ENCODE measurements around the gene EXD2. TPM values are rescaled to one million over a fixed set of nuclear protein-coding genes. Genes with fewer than 3 reads are reported as not detected.

Gene EXD2
- total and polyA plus RNA-seq, 10 of the 15 experiments (the other 5 are each of a cell fraction or from before 2014, with no cell fraction given): 1.0 to 12.4 (median 4.6) TPM

- TF ChIP-seq MXI1 (IDR thresholded peaks at IDR 0.05; ENCODE audit: low read depth, low read length): 0 out of 2 replicates have a peak, but pooled peaks have one; percentile 51
- 0 out of 2 replicates have a peak, but pooled peaks have one; percentile 12 for TF ChIP-seq PAX5 (IDR thresholded peaks at IDR 0.05; ENCODE audit: borderline replicate concordance, low read depth, low read length)
- peak; percentile 89 for TF ChIP-seq YY1 (IDR thresholded peaks at IDR 0.05; ENCODE audit: low read depth, low read length)
- peak; percentile 31; the same call in 1 of the 2 replicates for TF ChIP-seq MAX (IDR thresholded peaks at IDR 0.05; ENCODE audit: low read depth, low read length)
- peak; percentile 52; the same call in 1 of the 2 replicates for TF ChIP-seq NR2C1 (IDR thresholded peaks at IDR 0.05)
- TF ChIP-seq CBX5 (IDR thresholded peaks at IDR 0.05; ENCODE audit: low read depth): peak; percentile 81
- peak; percentile 52; the same call in 1 of the 2 replicates for TF ChIP-seq RB1 (IDR thresholded peaks at IDR 0.05; ENCODE audit: borderline replicate concordance)
- TF ChIP-seq SIX5 (IDR thresholded peaks at IDR 0.05; ENCODE audit: low read depth, low read length, severe bottlenecking): peak; percentile 32
- peak; percentile 61 for TF ChIP-seq NBN (IDR thresholded peaks at IDR 0.05)
- no peak for TF ChIP-seq KDM1A (IDR thresholded peaks at IDR 0.05; ENCODE audit: borderline replicate concordance)
- TF ChIP-seq ZNF687 (IDR thresholded peaks at IDR 0.05): peak; percentile 50; the same call in 1 of the 2 replicates
- peak; percentile 77; the same call in 1 of the 2 replicates for TF ChIP-seq NR2F1 (conservative IDR thresholded peaks at IDR 0.05)
- TF ChIP-seq GATAD2B (conservative IDR thresholded peaks at IDR 0.05; ENCODE audit: low read depth): peak; percentile 95
- TF ChIP-seq ZNF384 (IDR thresholded peaks at IDR 0.05; ENCODE audit: borderline replicate concordance, low read depth, low read length): no peak
- 0 out of 2 replicates have a peak, but pooled peaks have one; percentile 40 for TF ChIP-seq POLR2AphosphoS2 (IDR thresholded peaks at IDR 0.05; ENCODE audit: low read depth, low read length)
- TF ChIP-seq RFX5 (IDR thresholded peaks at IDR 0.05; ENCODE audit: low read depth, low read length): peak; percentile 87
- TF ChIP-seq DPF2 (IDR thresholded peaks at IDR 0.05): peak; percentile 88
- TF ChIP-seq CHD2 (IDR thresholded peaks at IDR 0.05; ENCODE audit: borderline replicate concordance, low read depth, low read length): peak; percentile 38
- peak; percentile 68 for TF ChIP-seq ZSCAN29 (IDR thresholded peaks at IDR 0.05)
- TF ChIP-seq E2F4 (IDR thresholded peaks at IDR 0.05; ENCODE audit: low read depth, low read length): 0 out of 2 replicates have a peak, but pooled peaks have one; percentile 28
- TF ChIP-seq TCF12 (IDR thresholded peaks at IDR 0.05; ENCODE audit: low read depth, low read length): peak; percentile 90
- TF ChIP-seq ZNF217 (IDR thresholded peaks at IDR 0.05): 0 out of 2 replicates have a peak, but pooled peaks have one; percentile 41
- TF ChIP-seq SKIL (IDR thresholded peaks at IDR 0.05; ENCODE audit: low read depth, poor library complexity, severe bottlenecking): no peak
- TF ChIP-seq POLR2A (IDR thresholded peaks at IDR 0.05; ENCODE audit: low read depth, low read length): 0 out of 2 replicates have a peak, but pooled peaks have one; percentile 28
- 0 out of 2 replicates have a peak, but pooled peaks have one; percentile 10 for TF ChIP-seq EED (IDR thresholded peaks at IDR 0.05; ENCODE audit: low read depth)
Measured at GRCh38 chr14:69151458-69152180, 39.7 kb upstream of the EXD2 start (continued).
